Measurements from ENCODE around the gene DNMBP.

The DNMBP gene

GRCh38 chr10:100009793-100010676 is at the start of gene DNMBP:
Gene DNMBP, minus strand, starts transcription at chr10:100009947. Its CDS starts 37,823 bp downstream, at chr10:99972124.
- TF ChIP-seq CTCF (conservative IDR thresholded peaks at IDR 0.05; ENCODE audit: low read depth, low read length): peak; percentile 21
- peak; percentile 83 for DNase-seq (ENCODE audit: low read depth)
- H3K4me3 ChIP-seq (ENCODE audit: low read depth, low read length): peak within 1 kb of the TSS; percentile 65

GRCh38 chr10:100057948-100058347 is 48.2 kb upstream of the DNMBP start:
- no peak for DNase-seq (ENCODE audit: low read depth)
- no peak for TF ChIP-seq CTCF (conservative IDR thresholded peaks at IDR 0.05; ENCODE audit: low read depth, low read length)
- H3K4me3 ChIP-seq (ENCODE audit: low read depth, low read length): no peak overlapping the region

GRCh38 chr10:100053686-100054460 is 44.1 kb upstream of the DNMBP start:
- H3K4me3 ChIP-seq (ENCODE audit: low read depth, low read length): no peak overlapping the region
- DNase-seq (ENCODE audit: low read depth): no peak
- no peak for TF ChIP-seq CTCF (conservative IDR thresholded peaks at IDR 0.05; ENCODE audit: low read depth, low read length)

- peak; percentile 97 for TF ChIP-seq CTCF (conservative IDR thresholded peaks at IDR 0.05; ENCODE audit: low read depth, low read length)
- no peak overlapping the region for H3K4me3 ChIP-seq (ENCODE audit: low read depth, low read length)
- DNase-seq (ENCODE audit: low read depth): peak; percentile 93
Observed at GRCh38 chr10:100046021-100046486, 36.3 kb upstream of the DNMBP start.

- TF ChIP-seq CTCF (conservative IDR thresholded peaks at IDR 0.05; ENCODE audit: low read depth, low read length): no peak
- DNase-seq (ENCODE audit: low read depth): no peak
- no peak overlapping the region for H3K4me3 ChIP-seq (ENCODE audit: low read depth, low read length)
Observed at GRCh38 chr10:100045592-100045991, 35.8 kb upstream of the DNMBP start.

GRCh38 chr10:100043796-100044195 is 34.0 kb upstream of the DNMBP start:
- TF ChIP-seq CTCF (conservative IDR thresholded peaks at IDR 0.05; ENCODE audit: low read depth, low read length): no peak
- H3K4me3 ChIP-seq (ENCODE audit: low read depth, low read length): no peak overlapping the region
- peak; percentile 72 for DNase-seq (ENCODE audit: low read depth)
